Endodermal cell (in vitro differentiated cells): ENCODE data around the gene ATP6V1G3. TPM values are rescaled to one million over a fixed set of nuclear protein-coding genes. Genes with fewer than 3 reads are reported as not detected.

Experiments used
- DNase-seq: peaks from one replicate; pipeline ENCODE4 v3.0.0-alpha.2; 2017
- H3K27ac ChIP-seq: 2 replicates; pipeline ENCODE4 v1.5.1; 2013; ENCODE audit warnings: mild to moderate bottlenecking, low read depth, low read length, moderate library complexity
- H3K27me3 ChIP-seq: 2 replicates; pipeline ENCODE4 v1.6.1; 2013; ENCODE audit warnings: mild to moderate bottlenecking, low read length, moderate library complexity; ENCODE audit not compliant: insufficient read depth, control insufficient read depth, poor library complexity, severe bottlenecking
- H3K36me3 ChIP-seq: 2 replicates; pipeline ENCODE4 v1.7.0; 2013; ENCODE audit warnings: mild to moderate bottlenecking, low read length, moderate library complexity; ENCODE audit not compliant: control insufficient read depth, insufficient read depth
- H3K4me1 ChIP-seq: one replicate; pipeline ENCODE4 v1.7.0; 2013; ENCODE audit warnings: low read length; ENCODE audit not compliant: control insufficient read depth, insufficient read depth
- H3K4me3 ChIP-seq: 2 replicates; pipeline ENCODE4 v1.5.1; 2013; ENCODE audit warnings: mild to moderate bottlenecking, low read length, moderate library complexity
- H3K9ac ChIP-seq: 2 replicates; pipeline ENCODE4 v1.6.1; 2013; ENCODE audit warnings: mild to moderate bottlenecking, low read length, moderate library complexity; ENCODE audit not compliant: poor library complexity, severe bottlenecking; ENCODE audit errors: extremely low read depth
- H3K9me3 ChIP-seq: 2 replicates; pipeline ENCODE4 v1.6.1; 2013; ENCODE audit warnings: mild to moderate bottlenecking, low read length, moderate library complexity; ENCODE audit not compliant: control insufficient read depth
- H3K27ac Mint-ChIP-seq: 2 replicates; pipeline ENCODE4 v1.8.0; 2020; ENCODE audit warnings: mixed read lengths
- H3K27me3 Mint-ChIP-seq: 2 replicates; pipeline ENCODE4 v1.8.0; 2021; ENCODE audit warnings: mild to moderate bottlenecking, mixed read lengths; ENCODE audit not compliant: insufficient read depth
- H3K36me3 Mint-ChIP-seq: 2 replicates; pipeline ENCODE4 v1.8.0; 2020; ENCODE audit warnings: low read depth, mixed read lengths
- H3K4me1 Mint-ChIP-seq: 2 replicates; pipeline ENCODE4 v1.8.0; 2020; ENCODE audit warnings: mixed read lengths
- H3K4me3 Mint-ChIP-seq: 2 replicates; pipeline ENCODE4 v1.8.0; 2020; ENCODE audit warnings: mild to moderate bottlenecking, moderate library complexity, mixed read lengths
- H3K9me3 Mint-ChIP-seq: 2 replicates; pipeline ENCODE4 v1.8.0; 2020; ENCODE audit warnings: mild to moderate bottlenecking, mixed read lengths
- WGBS, 2 experiments: methylation state at CpG; one replicate each; pipeline versions ENCODE4 v1.1.5 to v1.1.7; 2013; ENCODE audit warnings: missing lambda C conversion rate in 2 of 2, mixed read lengths in 1 of 2; ENCODE audit not compliant: insufficient coverage in 1 of 2, insufficient read length in 1 of 2; 5-methylcytosine and 5-hydroxymethylcytosine counted together
- total RNA-seq, 2 donors: library from RNA; stranded (reverse); fragmentation: NEBNext Ultra II Directional in 1 of 2; extraction: Animal tissue kit (Norgen Biotek cat#: 25700) in 1 of 2; gene quantifications; 2 replicates in 1 of 2; 3 replicates in 1 of 2; pipeline ENCODE4 v1.2.1, GENCODE V29; 2021
- TF ChIP-seq, protein P1 (sequence below): fragments of 200-600 bp; sonication (generic); conservative IDR thresholded peaks from 2 replicates; pipeline ENCODE4 v1.5.0; 2021; ENCODE audit warnings: antibody characterized with exemption, mild to moderate bottlenecking

The ATP6V1G3 gene
- total RNA-seq, 2 donors from 2014 or later = 0.62 to 1.5 TPM

DNA sequence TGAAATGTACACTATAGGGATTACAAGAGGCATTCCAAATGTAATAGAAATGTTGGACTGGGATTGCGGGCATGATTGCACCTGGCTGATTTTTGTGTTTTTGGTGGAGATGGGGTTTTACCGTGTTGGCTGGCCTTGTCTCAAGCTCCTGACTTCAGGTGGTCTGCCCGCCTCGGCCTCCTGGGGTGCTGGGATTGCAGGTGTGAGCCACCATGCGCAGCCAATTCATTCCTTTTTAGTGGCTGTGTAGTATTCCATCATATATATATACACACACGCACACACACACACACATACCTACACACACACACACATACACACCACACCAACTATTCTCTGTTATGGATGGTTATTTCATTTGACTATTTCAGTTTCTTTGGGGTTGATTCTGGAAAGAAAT, 4.7 kb upstream of the ATP6V1G3 start:
- DNase-seq = no peak
- Mint-ChIP-seq H3K4me1 (peaks cover 30% of the 10 kb centered on the region), H3K4me3 (no peak overlapping the region), H3K27me3 (no peaks in the 10 kb centered on the region), H3K9me3 (peaks cover 8% of the 10 kb centered on the region), H3K36me3 (no peaks in the 10 kb centered on the region), H3K27ac (no peak overlapping the region)
- Histone ChIP-seq H3K9ac (no peak overlapping the region), H3K27me3 (no peaks in the 10 kb centered on the region), H3K4me3 (no peak overlapping the region), H3K9me3 (peaks cover 5% of the 10 kb centered on the region), H3K27ac (no peak overlapping the region), H3K36me3 (no peaks in the 10 kb centered on the region), H3K4me1 (peaks cover 9% of the 10 kb centered on the region)
- TF ChIP-seq, protein P1, sequence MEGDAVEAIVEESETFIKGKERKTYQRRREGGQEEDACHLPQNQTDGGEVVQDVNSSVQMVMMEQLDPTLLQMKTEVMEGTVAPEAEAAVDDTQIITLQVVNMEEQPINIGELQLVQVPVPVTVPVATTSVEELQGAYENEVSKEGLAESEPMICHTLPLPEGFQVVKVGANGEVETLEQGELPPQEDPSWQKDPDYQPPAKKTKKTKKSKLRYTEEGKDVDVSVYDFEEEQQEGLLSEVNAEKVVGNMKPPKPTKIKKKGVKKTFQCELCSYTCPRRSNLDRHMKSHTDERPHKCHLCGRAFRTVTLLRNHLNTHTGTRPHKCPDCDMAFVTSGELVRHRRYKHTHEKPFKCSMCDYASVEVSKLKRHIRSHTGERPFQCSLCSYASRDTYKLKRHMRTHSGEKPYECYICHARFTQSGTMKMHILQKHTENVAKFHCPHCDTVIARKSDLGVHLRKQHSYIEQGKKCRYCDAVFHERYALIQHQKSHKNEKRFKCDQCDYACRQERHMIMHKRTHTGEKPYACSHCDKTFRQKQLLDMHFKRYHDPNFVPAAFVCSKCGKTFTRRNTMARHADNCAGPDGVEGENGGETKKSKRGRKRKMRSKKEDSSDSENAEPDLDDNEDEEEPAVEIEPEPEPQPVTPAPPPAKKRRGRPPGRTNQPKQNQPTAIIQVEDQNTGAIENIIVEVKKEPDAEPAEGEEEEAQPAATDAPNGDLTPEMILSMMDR = no peak
- 86 to 100% methylated on average over 1 to 5 of the region's 6 CpGs for WGBS, 2 experiments

DNA sequence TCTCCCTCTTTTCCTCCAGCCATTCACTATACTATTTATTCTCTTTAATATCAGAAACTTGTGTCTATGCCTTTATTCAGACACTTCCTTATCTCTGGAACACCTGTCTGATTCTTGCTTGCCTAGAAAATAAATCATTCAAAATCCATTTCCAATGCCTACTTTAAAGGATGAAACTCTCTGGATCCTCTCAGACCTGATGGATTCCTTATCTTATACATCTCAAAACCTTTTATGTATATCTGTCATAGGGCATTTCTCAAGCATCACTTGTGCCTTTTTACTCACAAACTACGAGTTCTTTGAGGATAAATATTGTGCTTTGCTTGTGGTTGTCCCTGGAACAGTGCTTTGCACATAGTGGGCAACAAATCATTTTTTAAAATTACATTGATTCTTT, 3.8 kb upstream of the ATP6V1G3 start:
- DNase-seq = no peak
- no peak overlapping the region for H3K4me3 Mint-ChIP-seq
- no peak overlapping the region for H3K4me3 ChIP-seq
- peaks cover 9% of the 10 kb centered on the region for H3K4me1 ChIP-seq
- peaks cover 8% of the 10 kb centered on the region for H3K9me3 Mint-ChIP-seq
- no peak overlapping the region for H3K9ac ChIP-seq
- no peak overlapping the region for H3K27ac ChIP-seq
- H3K27me3 ChIP-seq = no peaks in the 10 kb centered on the region
- H3K4me1 Mint-ChIP-seq = peaks cover 27% of the 10 kb centered on the region
- TF ChIP-seq, protein P1 = no peak
- H3K27ac Mint-ChIP-seq = no peak overlapping the region
- no peaks in the 10 kb centered on the region for H3K27me3 Mint-ChIP-seq
- H3K9me3 ChIP-seq = peaks cover 5% of the 10 kb centered on the region
- 100% methylated on average over 1 of the region's 1 CpG; no CpG with 5 or more reads in 1 of the 2 experiments for WGBS, 2 experiments
- no peaks in the 10 kb centered on the region for H3K36me3 Mint-ChIP-seq
- no peaks in the 10 kb centered on the region for H3K36me3 ChIP-seq

DNA sequence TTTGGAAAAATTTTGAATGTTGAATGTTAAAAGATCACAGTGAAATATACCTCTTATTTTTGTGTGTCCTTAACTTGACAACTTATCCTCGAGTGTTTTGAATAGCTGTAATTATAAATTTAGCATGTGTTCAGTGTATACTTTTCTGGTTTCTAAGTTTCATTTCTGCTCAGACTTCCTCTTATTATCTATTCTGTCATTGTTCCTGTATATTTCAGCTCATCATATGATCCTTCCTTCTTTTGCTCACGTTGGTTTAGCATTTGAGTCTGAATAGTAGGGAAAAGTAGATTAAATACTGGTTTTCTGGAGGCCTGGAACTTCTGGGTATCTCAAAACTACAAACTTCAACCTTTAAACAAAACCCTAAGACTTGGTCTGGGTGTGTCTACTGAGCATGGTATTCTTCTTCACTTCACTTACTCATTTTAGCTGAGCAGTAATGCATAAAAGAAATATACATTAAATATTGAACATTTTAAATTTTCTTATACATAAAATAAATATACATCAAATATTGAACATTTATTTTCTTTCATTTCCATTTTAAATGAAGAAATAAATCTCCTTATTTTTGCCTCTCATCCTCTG, 3.3 kb upstream of the ATP6V1G3 start:
- H3K27ac ChIP-seq = no peak overlapping the region
- H3K4me3 Mint-ChIP-seq = no peak overlapping the region
- 78 to 80% methylated on average over 1 of the region's 2 CpGs for WGBS, 2 experiments
- H3K27me3 Mint-ChIP-seq = no peaks in the 10 kb centered on the region
- H3K9me3 Mint-ChIP-seq = peaks cover 8% of the 10 kb centered on the region
- H3K27ac Mint-ChIP-seq = no peak overlapping the region
- H3K9me3 ChIP-seq = peaks cover 5% of the 10 kb centered on the region
- H3K36me3 ChIP-seq = no peaks in the 10 kb centered on the region
- peaks cover 32% of the 10 kb centered on the region for H3K4me1 Mint-ChIP-seq
- H3K27me3 ChIP-seq = no peaks in the 10 kb centered on the region
- H3K4me1 ChIP-seq = peaks cover 9% of the 10 kb centered on the region
- H3K36me3 Mint-ChIP-seq = no peaks in the 10 kb centered on the region
- TF ChIP-seq, protein P1 = no peak
- no peak overlapping the region for H3K4me3 ChIP-seq
- H3K9ac ChIP-seq = no peak overlapping the region
- DNase-seq = no peak
